Mammary epithelial cell (primary cell): ENCODE data around the gene TRIM33.

Experiments
- CTCF ChIP-seq, 2 donors: IDR thresholded peaks in 1 of 2; conservative IDR thresholded peaks in 1 of 2; 2 replicates each; pipeline ENCODE4 v1.5.1; 2011 to 2012; ENCODE audit warnings: inconsistent platforms in 2 of 2, low read length in 2 of 2, mild to moderate bottlenecking in 2 of 2, control low read depth in 1 of 2, low read depth in 1 of 2; ENCODE audit not compliant: insufficient read depth in 1 of 2; ENCODE audit errors: extremely low read depth in 1 of 2
- EZH2 ChIP-seq: IDR thresholded peaks from 2 replicates; pipeline ENCODE4 v1.6.1; 2012; ENCODE audit warnings: low read length, inconsistent platforms, borderline replicate concordance

GRCh38 chr1:114550336-114550735, 39.3 kb upstream of the TRIM33 start:
- TF ChIP-seq CTCF (conservative IDR thresholded peaks at IDR 0.05 in 1 of 2, IDR thresholded peaks at IDR 0.05 in 1 of 2; ENCODE audit: extremely low read depth in 1 of 2, insufficient read depth in 1 of 2, low read depth in 1 of 2, low read length in 2 of 2) (no peak), EZH2 (no peak)
